Activated CD4-positive, alpha-beta T cell treated with anti-CD3 and anti-CD28 coated beads, Interleukin-2, amount 50 U/mL, for 4 hours (primary cell): ENCODE results near the gene ARHGAP8.
"Not testable (repeated sequence)": the region's sequence is repeated elsewhere in the genome, so short reads cannot be mapped to it uniquely, and the experiment has no call there.

ENCODE experiments used
- DNase-seq, 2 experiments: peaks; one replicate each; pipeline ENCODE4 v3.0.0-alpha.2; 2020

Gene ARHGAP8

GRCh38 chr22:44837481-44837880 is 85.1 kb downstream of the ARHGAP8 start:
- DNase-seq = no peak

GRCh38 chr22:44838316-44839016 is 86.1 kb downstream of the ARHGAP8 start:
- no peak for DNase-seq

- DNase-seq = no peak
Measured at GRCh38 chr22:44839061-44839460, 86.7 kb downstream of the ARHGAP8 start.

- DNase-seq = no peak
Measured at GRCh38 chr22:44839721-44840120, 87.3 kb downstream of the ARHGAP8 start.

GRCh38 chr22:44840611-44841322 is 88.4 kb downstream of the ARHGAP8 start:
- no peak for DNase-seq

- DNase-seq = no peak
Measured at GRCh38 chr22:44842417-44842816, 90.0 kb downstream of the ARHGAP8 start.

GRCh38 chr22:44845191-44845590 is 92.8 kb downstream of the ARHGAP8 start:
- DNase-seq = no peak

GRCh38 chr22:44845796-44846720 is 93.7 kb downstream of the ARHGAP8 start:
- DNase-seq = no peak

- no peak for DNase-seq
Measured at GRCh38 chr22:44846726-44847275, 94.4 kb downstream of the ARHGAP8 start.

GRCh38 chr22:44847380-44847779 is 95.0 kb downstream of the ARHGAP8 start:
- no peak for DNase-seq

- no peak for DNase-seq
Measured at GRCh38 chr22:44847892-44848291, 95.5 kb downstream of the ARHGAP8 start.

GRCh38 chr22:44848296-44848741 is 95.9 kb downstream of the ARHGAP8 start:
- DNase-seq = no peak

GRCh38 chr22:44848791-44849420 is 96.5 kb downstream of the ARHGAP8 start:
- DNase-seq = no peak

GRCh38 chr22:44850946-44851345 is 98.6 kb downstream of the ARHGAP8 start:
- no peak for DNase-seq

- not testable (repeated sequence) for DNase-seq
Measured at GRCh38 chr22:44854641-44855040, 102.3 kb downstream of the ARHGAP8 start.

GRCh38 chr22:44855855-44856254 is 103.5 kb downstream of the ARHGAP8 start:
- DNase-seq = no peak

GRCh38 chr22:44858819-44859218 is 106.4 kb downstream of the ARHGAP8 start:
- DNase-seq = not testable (repeated sequence)

GRCh38 chr22:44859641-44860040 is 107.3 kb downstream of the ARHGAP8 start:
- DNase-seq = no peak

- DNase-seq = no peak
Measured at GRCh38 chr22:44860311-44860710, 107.9 kb downstream of the ARHGAP8 start.

- DNase-seq = no peak
Measured at GRCh38 chr22:44861245-44861644, 108.9 kb downstream of the ARHGAP8 start.

- no peak for DNase-seq
Measured at GRCh38 chr22:44862281-44862680, 109.9 kb downstream of the ARHGAP8 start.
